GM12801 (cell line): ENCODE results near the gene KLRF1.

Source experiments
- TF ChIP-seq, protein P1 (sequence below): IDR thresholded peaks from one replicate; pipeline ENCODE4 v1.5.1; 2011; ENCODE audit warnings: control low read depth; ENCODE audit not compliant: insufficient read length; ENCODE audit errors: extremely low read depth

Gene KLRF1

GRCh38 chr12:9809338-9809737 is 17.9 kb upstream of the KLRF1 start:
- TF ChIP-seq, protein P1, sequence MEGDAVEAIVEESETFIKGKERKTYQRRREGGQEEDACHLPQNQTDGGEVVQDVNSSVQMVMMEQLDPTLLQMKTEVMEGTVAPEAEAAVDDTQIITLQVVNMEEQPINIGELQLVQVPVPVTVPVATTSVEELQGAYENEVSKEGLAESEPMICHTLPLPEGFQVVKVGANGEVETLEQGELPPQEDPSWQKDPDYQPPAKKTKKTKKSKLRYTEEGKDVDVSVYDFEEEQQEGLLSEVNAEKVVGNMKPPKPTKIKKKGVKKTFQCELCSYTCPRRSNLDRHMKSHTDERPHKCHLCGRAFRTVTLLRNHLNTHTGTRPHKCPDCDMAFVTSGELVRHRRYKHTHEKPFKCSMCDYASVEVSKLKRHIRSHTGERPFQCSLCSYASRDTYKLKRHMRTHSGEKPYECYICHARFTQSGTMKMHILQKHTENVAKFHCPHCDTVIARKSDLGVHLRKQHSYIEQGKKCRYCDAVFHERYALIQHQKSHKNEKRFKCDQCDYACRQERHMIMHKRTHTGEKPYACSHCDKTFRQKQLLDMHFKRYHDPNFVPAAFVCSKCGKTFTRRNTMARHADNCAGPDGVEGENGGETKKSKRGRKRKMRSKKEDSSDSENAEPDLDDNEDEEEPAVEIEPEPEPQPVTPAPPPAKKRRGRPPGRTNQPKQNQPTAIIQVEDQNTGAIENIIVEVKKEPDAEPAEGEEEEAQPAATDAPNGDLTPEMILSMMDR, result no peak

DNA sequence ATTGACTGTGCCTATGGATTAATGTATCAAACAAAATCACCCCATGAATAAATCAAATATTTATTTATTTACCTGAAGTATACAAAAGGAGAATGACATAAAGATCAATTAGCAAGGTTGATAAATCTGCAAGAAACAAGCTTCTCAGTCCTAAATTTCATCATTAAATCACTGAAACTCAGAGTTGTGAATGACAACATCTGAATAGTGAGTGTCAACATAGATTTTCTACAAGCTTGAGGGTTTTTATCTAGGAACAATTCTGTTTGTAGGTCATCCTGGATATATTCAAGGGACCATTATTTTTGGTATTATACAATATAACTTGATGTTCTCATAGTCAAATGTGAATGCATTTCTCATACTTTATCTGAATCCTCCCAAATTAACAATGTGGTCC is 17.4 kb upstream of the KLRF1 start:
- TF ChIP-seq, protein P1, result no peak

- TF ChIP-seq, protein P1, result no peak
Measured at GRCh38 chr12:9810671-9811070, 16.6 kb upstream of the KLRF1 start.

DNA sequence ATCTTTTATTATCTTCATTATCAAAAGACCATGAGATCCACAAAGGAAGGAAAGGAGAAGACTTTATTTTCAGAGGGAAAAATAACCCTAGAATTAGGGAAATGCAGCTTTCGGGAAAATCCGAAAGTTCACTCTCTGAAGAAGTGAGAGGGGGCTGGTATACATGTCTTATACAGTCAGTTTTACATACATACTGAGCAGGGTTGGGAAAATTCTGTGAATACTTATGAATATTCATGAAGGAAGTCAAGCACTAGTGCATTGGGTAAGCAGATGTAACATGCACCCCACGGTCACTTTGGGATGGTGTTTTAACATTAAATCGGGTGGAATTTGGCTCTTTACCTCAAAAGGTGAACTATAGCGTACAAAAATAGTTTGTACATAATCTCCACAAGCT is 15.7 kb upstream of the KLRF1 start:
- TF ChIP-seq, protein P1, result no peak

GRCh38 chr12:9813821-9814798 is 13.2 kb upstream of the KLRF1 start:
- TF ChIP-seq, protein P1, result peak; percentile 17

DNA sequence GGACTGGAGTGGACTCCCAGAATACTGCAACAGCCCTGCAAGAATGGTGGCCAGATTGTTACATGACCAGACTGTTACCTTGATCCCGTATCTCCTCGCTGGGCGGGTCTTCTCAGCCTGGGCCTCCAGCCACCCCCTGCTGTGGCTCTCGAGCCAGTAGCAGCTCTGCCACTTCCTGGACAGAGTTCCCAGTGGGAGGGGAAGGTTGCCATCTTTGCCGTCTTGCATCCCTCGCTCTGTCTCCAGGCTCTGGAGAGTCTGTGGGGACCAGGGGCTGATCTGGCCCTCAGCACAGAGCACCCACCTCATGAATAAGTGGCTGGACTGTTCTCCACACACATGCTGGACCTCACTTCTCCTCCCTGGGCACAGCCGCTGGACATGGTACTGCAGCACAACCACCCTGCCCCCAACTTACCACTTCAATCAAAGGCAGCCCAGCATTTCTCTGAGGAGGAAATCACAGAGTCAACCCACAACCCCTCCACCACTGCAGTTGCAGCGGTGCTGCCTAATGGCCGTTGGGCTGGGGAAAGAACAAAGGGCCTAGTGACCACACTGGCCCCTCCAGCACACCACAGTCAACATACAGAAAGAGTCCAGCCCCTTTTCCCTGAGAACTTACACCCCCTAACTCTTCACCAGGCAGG is 6.9 kb upstream of the KLRF1 start:
- TF ChIP-seq, protein P1, result no peak

- TF ChIP-seq, protein P1, result no peak
Measured at GRCh38 chr12:9829483-9829882, 2.2 kb downstream of the KLRF1 start.
